Activated T-cell treated with anti-CD3 and anti-CD28 coated beads, Interleukin-2, amount 50 U/mL, for 4 hours (primary cell): ENCODE measurements around the gene SH3TC2. TPM values are rescaled to one million over a fixed set of nuclear protein-coding genes. Genes with fewer than 3 reads are reported as not detected.

ENCODE experiments used
- ATAC-seq, 2 donors: fragments of 200-7000 bp; cut with Tn5 transposase; one replicate each; pipeline ENCODE4 v1.10.0; 2021
- DNase-seq: peaks from one replicate; pipeline ENCODE4 v3.0.0-alpha.2; 2020
- H3K27me3 Mint-ChIP-seq: one replicate; pipeline ENCODE4 v1.8.0; 2021; ENCODE audit warnings: low read depth, mixed read lengths
- H3K36me3 Mint-ChIP-seq: one replicate; pipeline ENCODE4 v1.8.0; 2022; ENCODE audit warnings: mixed read lengths; ENCODE audit not compliant: insufficient read depth
- H3K4me1 Mint-ChIP-seq: one replicate; pipeline ENCODE4 v1.8.0; 2021; ENCODE audit warnings: low read depth, mixed read lengths
- H3K4me3 Mint-ChIP-seq: one replicate; pipeline ENCODE4 v1.8.0; 2021; ENCODE audit warnings: mild to moderate bottlenecking, moderate library complexity, mixed read lengths
- H3K9me3 Mint-ChIP-seq: one replicate; pipeline ENCODE4 v1.8.0; 2021; ENCODE audit warnings: mixed read lengths
- total RNA-seq, 3 donors: library from RNA; stranded (reverse); gene quantifications; one replicate each; pipeline ENCODE4 v1.2.1, GENCODE V29; 2021

SH3TC2 gene
- total RNA-seq, 3 donors from 2014 or later = not detected

DNA sequence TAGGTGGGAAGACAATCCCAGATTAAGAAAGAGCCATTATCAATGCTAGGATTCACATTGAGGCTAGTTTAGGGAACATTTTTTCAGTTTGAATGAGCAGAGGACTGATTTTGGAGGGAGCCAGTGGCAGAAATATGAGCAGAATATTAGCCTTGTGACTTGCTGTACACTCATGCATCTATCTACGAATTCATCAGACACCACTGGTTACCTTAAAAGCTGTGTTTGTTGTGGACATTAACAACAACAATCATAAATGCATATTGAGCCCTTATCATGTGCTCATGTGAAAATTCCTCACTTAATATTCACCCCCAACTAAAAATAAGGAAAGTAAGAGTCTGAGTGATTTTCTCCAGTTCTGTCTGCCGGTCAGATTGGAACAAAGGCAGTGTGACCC, 9.9 kb upstream of the SH3TC2 start:
- Mint-ChIP-seq H3K4me3 (no peak overlapping the region), H3K4me1 (no peaks in the 10 kb centered on the region), H3K27me3 (peaks cover 15% of the 10 kb centered on the region), H3K36me3 (no peaks in the 10 kb centered on the region), H3K9me3 (peaks cover 8% of the 10 kb centered on the region)
- ATAC-seq (no peak), DNase-seq (no peak)

DNA sequence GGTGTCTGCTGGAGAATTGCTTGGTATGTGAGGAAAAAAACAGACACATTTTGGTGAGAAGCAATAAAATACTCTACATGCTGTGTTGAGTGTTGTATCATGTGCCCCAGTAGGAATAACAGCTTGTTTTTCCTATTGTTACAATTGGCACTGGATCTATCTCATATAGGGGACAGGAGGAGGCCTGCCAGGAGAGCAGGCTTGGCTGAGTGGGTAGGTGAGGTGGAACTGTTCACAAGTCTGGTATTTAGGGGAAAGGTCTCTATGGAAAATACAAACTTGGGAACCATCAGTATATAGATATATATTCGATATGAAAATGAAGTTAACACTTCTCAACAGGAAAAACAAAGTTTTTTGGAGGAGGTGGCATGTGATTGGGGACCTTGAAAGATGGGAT, 9.5 kb upstream of the SH3TC2 start:
- Mint-ChIP-seq H3K4me1 (no peaks in the 10 kb centered on the region), H3K36me3 (no peaks in the 10 kb centered on the region), H3K9me3 (peaks cover 8% of the 10 kb centered on the region), H3K27me3 (peaks cover 15% of the 10 kb centered on the region), H3K4me3 (no peak overlapping the region)
- DNase-seq = no peak
- no peak for ATAC-seq

DNA sequence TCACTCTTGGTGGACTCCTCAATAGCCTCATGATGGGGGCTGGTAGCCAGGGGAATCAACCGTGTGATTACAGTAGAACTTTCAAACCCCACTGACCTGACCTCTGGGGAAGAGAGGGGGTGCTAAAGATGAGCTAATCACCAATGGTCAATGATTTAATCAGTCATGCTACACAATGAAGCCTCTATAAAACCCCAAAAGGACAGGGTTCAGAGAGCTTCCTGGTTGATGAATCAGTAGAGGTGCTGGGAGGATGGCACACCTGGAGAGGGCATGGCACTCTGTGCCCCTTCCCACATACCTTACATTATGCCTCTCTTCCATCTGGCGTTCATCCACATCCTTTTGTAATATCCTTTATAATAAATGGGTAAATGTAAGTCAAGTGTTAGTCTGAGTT, 8.9 kb upstream of the SH3TC2 start:
- ATAC-seq (no peak), DNase-seq (no peak)
- Mint-ChIP-seq H3K36me3 (no peaks in the 10 kb centered on the region), H3K9me3 (peaks cover 10% of the 10 kb centered on the region), H3K4me1 (no peaks in the 10 kb centered on the region), H3K4me3 (no peak overlapping the region), H3K27me3 (peaks cover 15% of the 10 kb centered on the region)

- Mint-ChIP-seq H3K27me3 (peaks cover 15% of the 10 kb centered on the region), H3K4me3 (no peak overlapping the region), H3K4me1 (no peaks in the 10 kb centered on the region), H3K9me3 (peaks cover 13% of the 10 kb centered on the region), H3K36me3 (no peaks in the 10 kb centered on the region)
- ATAC-seq = no peak
- no peak for DNase-seq
These were observed 8.4 kb upstream of the SH3TC2 start for GRCh38 chr5:149071216-149071615.

- no peak for ATAC-seq
- H3K4me1 Mint-ChIP-seq = no peaks in the 10 kb centered on the region
- peaks cover 11% of the 10 kb centered on the region for H3K27me3 Mint-ChIP-seq
- DNase-seq = no peak
- H3K4me3 Mint-ChIP-seq = no peak overlapping the region
- peaks cover 6% of the 10 kb centered on the region for H3K9me3 Mint-ChIP-seq
- H3K36me3 Mint-ChIP-seq = no peaks in the 10 kb centered on the region
These were observed 6.8 kb upstream of the SH3TC2 start for GRCh38 chr5:149069711-149070110.

DNA sequence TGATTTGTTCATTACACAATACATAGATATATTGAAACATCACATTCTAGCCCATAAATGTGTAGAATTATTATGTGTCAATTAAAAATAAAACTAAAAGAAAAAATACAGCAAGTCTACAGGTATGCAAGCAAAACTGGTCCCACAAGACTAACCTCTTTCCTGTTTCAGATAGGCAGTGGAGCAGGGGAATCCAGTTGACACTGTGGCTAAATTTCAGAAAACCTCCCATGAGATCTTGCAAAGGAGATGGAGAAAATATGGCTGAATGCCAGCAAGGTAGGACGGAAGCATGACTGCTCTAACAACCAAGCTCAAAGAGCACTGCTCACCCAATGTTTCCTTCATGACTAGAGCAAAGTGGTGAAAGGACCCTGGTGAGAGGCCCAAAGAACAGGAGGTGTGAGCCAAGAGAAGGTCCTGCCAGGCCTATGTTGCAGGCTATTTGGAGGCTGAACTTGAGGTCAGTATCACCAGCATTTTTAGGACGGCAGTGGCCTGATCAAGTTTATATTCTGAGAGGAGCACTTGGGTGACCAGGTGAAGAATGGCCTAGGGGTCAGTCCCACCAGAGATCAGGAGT, 1.1 kb upstream of the SH3TC2 start:
- H3K4me3 Mint-ChIP-seq = no peak overlapping the region
- H3K27me3 Mint-ChIP-seq = peaks cover 7% of the 10 kb centered on the region
- no peaks in the 10 kb centered on the region for H3K4me1 Mint-ChIP-seq
- no peak for ATAC-seq
- peaks cover 6% of the 10 kb centered on the region for H3K9me3 Mint-ChIP-seq
- H3K36me3 Mint-ChIP-seq = no peaks in the 10 kb centered on the region
- no peak for DNase-seq

DNA sequence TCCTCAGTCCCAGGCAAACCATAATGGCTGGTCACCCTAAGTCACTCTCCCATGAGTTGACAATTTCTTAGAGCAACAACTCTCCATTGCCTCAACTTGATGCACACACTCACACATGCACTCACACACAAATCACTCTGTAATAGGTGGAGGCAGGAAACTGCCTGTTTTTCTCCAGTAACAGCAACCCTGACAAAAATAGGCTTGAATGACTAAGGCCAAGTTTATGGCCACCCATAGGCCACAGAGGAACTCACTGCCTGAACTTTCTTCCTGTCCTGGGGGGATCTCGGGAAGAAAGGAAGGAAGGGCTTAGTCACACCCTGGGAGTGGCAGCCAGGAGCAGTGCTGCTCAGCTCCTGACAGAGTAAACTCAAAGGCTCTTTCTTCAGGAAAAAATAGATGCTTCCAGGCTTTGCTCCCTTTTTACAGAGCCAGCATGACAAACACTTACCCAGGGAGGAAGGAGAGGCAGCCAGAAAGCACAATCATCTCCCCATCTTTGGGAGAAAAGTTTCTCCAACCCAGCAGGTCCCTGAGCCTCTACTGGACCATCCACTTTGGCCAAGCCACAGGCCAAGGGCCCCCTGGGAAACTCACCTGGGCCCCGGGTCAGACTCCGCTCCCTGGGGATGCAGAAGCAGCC, 368 bp downstream of the SH3TC2 start:
- H3K27me3 Mint-ChIP-seq = peaks cover 9% of the 10 kb centered on the region
- no peaks in the 10 kb centered on the region for H3K4me1 Mint-ChIP-seq
- H3K4me3 Mint-ChIP-seq = no peak overlapping the region
- ATAC-seq = no peak
- H3K36me3 Mint-ChIP-seq = no peaks in the 10 kb centered on the region
- H3K9me3 Mint-ChIP-seq = peaks cover 13% of the 10 kb centered on the region
- DNase-seq = no peak

DNA sequence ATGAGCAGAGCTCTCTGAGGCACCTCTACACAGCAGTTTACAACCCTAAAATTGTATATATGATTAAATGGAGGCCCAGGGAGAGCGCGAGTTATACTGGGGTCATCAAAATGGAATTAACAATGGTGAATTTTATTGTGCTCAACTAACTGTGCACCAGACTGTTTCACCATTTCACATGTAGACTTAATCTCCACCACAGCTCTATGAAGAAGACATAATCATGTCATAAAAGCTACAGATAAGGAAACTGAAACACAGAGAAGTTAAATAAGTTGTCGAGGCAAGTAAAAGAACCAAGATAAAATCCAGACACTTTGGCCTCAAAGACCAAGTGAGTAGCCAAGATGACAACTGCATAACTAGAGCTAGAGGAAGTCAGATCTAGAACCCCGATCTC, 1.5 kb downstream of the SH3TC2 start:
- Mint-ChIP-seq H3K9me3 (peaks cover 12% of the 10 kb centered on the region), H3K4me1 (no peaks in the 10 kb centered on the region), H3K27me3 (peaks cover 9% of the 10 kb centered on the region), H3K4me3 (no peak overlapping the region), H3K36me3 (no peaks in the 10 kb centered on the region)
- no peak for DNase-seq
- no peak for ATAC-seq

DNA sequence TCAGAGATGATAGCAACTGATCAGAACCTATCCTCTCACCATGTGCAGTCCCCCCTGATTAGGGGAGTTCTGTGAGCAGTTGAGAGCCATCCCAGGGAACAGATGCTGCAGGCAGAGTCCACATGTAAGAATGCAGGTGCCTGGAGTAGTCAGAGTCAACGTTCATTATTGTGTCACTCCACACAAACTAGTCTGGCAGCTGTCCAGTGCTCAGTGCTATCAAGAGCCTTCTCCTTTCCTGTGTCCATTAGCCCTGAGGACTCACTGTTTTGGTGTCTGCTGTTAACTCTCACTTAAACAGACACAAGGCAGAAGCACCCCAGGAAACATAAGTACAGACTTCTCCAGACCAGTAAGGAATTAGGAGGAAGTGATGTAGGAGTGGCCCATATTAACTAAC, 2.5 kb downstream of the SH3TC2 start:
- no peak for DNase-seq
- Mint-ChIP-seq H3K4me3 (no peak overlapping the region), H3K4me1 (no peaks in the 10 kb centered on the region), H3K27me3 (peaks cover 9% of the 10 kb centered on the region), H3K9me3 (peaks cover 15% of the 10 kb centered on the region), H3K36me3 (no peaks in the 10 kb centered on the region)
- ATAC-seq = no peak

DNA sequence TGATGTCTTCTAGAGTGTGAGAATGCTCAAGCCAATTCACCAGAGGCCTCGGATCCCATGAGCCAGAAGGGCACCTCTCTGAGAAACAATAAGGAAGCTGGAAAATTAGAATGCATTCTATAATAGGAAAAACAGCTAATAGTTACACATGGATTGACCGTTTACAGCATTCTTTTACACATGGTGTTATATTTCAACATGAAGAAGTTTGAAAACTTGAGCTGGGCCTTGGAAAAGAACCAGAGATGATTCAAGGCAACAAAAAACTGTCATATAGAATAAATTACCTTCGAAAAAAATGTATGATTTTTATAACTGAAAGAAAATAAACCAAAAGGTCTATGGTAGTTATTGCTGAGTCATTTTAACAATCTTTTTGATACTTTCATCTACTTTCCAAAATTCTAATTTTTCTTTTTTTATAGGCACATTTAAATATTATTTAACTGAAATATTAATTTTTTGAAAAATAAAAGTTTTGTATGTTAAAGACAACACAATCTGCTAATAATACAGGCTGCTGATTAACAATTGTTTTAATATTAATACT, 6.2 kb downstream of the SH3TC2 start:
- no peaks in the 10 kb centered on the region for H3K4me1 Mint-ChIP-seq

DNA sequence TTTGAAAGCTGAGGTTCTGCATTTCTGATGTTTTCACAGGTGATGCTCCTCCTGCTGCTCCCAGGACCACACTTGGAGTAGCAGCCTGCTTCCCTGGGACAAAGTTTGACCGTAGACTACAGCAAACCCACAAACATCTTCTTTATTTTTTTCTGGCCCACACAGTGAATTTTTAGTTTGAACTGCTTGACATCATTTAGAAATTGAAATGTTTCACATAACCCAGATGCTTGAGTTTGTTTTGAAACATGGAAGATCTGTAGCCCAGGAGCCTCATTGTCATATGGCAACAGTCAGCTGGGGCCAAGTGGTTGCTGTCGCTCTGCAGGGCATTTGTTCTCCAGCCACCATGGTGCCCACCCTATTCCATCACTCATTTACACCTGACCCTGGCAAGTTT, 8.4 kb downstream of the SH3TC2 start:
- Mint-ChIP-seq H3K36me3 (no peaks in the 10 kb centered on the region), H3K9me3 (peaks cover 15% of the 10 kb centered on the region), H3K4me3 (no peak overlapping the region), H3K27me3 (peaks cover 4% of the 10 kb centered on the region), H3K4me1 (no peaks in the 10 kb centered on the region)
- DNase-seq (no peak), ATAC-seq (no peak)

More for the DNA sequence above, 6.2 kb downstream of the SH3TC2 start:
- ATAC-seq (no peak), DNase-seq (no peak)
- H3K9me3 Mint-ChIP-seq = peaks cover 15% of the 10 kb centered on the region
- H3K27me3 Mint-ChIP-seq = peaks cover 4% of the 10 kb centered on the region
- H3K4me3 Mint-ChIP-seq = no peak overlapping the region
- H3K36me3 Mint-ChIP-seq = no peaks in the 10 kb centered on the region

- Mint-ChIP-seq H3K36me3 (no peaks in the 10 kb centered on the region), H3K9me3 (peaks cover 9% of the 10 kb centered on the region), H3K27me3 (peaks cover 1% of the 10 kb centered on the region), H3K4me3 (no peak overlapping the region), H3K4me1 (no peaks in the 10 kb centered on the region)
- DNase-seq (no peak), ATAC-seq (no peak)
These were observed 9.7 kb downstream of the SH3TC2 start for GRCh38 chr5:149053072-149053695.

DNA sequence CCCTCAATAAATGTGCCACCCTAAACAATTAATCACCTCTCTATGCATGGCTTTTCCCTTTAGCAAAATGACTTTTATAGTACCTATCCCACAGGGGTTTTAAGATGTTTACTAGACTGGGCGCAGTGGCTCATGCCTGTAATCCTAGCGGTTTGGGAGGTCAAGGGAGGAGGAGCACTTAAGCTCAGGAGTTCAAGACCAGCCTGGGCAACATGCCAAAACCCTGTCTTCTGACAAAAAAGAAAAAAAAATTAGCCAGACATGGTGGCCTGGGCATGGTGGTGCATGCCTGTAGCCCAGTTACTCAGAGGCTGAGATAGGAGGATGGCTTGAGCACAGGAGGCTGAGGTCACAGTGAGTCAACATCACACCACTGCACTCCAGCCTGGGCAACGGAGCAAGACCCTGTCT, 13.5 kb downstream of the SH3TC2 start:
- no peaks in the 10 kb centered on the region for H3K36me3 Mint-ChIP-seq
- H3K27me3 Mint-ChIP-seq = peaks cover 2% of the 10 kb centered on the region
- ATAC-seq = no peak
- no peak overlapping the region for H3K4me3 Mint-ChIP-seq
- H3K9me3 Mint-ChIP-seq = no peaks in the 10 kb centered on the region
- no peaks in the 10 kb centered on the region for H3K4me1 Mint-ChIP-seq
- no peak for DNase-seq

GRCh38 chr5:149048811-149049210, 14.1 kb downstream of the SH3TC2 start:
- no peaks in the 10 kb centered on the region for H3K4me1 Mint-ChIP-seq
- DNase-seq (no peak), ATAC-seq (no peak)
- no peak overlapping the region for H3K4me3 Mint-ChIP-seq
- H3K27me3 Mint-ChIP-seq = peaks cover 2% of the 10 kb centered on the region
- H3K36me3 Mint-ChIP-seq = no peaks in the 10 kb centered on the region
- no peaks in the 10 kb centered on the region for H3K9me3 Mint-ChIP-seq

- no peak for DNase-seq
- Mint-ChIP-seq H3K9me3 (no peaks in the 10 kb centered on the region), H3K4me3 (no peak overlapping the region), H3K36me3 (no peaks in the 10 kb centered on the region), H3K27me3 (peaks cover 2% of the 10 kb centered on the region), H3K4me1 (no peaks in the 10 kb centered on the region)
- no peak for ATAC-seq
These were observed 15.4 kb downstream of the SH3TC2 start for GRCh38 chr5:149047462-149047861.
